ENCODE data around the gene CIZ1.

Gene CIZ1

DNA sequence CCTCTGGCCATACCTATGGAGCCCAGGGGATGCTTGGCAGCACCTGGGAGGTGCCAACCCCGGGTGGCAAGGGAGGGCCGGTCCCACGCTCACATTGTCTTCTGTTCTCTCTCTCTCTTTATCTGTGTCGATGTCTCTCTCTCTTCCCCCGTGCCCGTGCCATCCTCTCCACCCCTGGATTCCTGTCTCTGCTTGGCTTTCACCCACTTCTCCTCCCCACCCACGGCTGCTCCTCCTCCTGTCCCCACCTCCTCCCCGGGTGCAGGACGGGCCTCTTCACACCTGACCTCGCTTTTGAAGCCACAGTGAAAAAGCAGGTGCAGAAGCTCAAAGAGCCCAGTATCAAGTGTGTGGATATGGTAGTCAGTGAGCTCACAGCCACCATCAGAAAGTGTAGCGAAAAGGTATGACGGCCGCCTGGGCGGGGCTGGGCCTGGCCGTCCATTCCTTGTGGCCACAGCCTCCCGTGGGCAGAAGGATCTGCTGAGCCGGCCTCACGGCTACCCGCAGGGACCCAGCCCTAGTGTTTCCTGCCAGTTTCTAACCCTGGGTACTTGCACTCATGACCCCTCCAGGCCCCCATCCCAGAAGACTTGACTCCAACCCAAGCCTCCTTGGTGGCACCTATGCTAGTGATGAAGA is 34.5 kb upstream of the CIZ1 start:
- no peak overlapping the region for H3K27ac ChIP-seq
- TF ChIP-seq, protein P1, sequence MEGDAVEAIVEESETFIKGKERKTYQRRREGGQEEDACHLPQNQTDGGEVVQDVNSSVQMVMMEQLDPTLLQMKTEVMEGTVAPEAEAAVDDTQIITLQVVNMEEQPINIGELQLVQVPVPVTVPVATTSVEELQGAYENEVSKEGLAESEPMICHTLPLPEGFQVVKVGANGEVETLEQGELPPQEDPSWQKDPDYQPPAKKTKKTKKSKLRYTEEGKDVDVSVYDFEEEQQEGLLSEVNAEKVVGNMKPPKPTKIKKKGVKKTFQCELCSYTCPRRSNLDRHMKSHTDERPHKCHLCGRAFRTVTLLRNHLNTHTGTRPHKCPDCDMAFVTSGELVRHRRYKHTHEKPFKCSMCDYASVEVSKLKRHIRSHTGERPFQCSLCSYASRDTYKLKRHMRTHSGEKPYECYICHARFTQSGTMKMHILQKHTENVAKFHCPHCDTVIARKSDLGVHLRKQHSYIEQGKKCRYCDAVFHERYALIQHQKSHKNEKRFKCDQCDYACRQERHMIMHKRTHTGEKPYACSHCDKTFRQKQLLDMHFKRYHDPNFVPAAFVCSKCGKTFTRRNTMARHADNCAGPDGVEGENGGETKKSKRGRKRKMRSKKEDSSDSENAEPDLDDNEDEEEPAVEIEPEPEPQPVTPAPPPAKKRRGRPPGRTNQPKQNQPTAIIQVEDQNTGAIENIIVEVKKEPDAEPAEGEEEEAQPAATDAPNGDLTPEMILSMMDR (IDR thresholded peaks at IDR 0.05) = no peak
- no peak for TF ChIP-seq ZFX (IDR thresholded peaks at IDR 0.05; ENCODE audit: borderline replicate concordance)

- TF ChIP-seq, protein P1 (IDR thresholded peaks at IDR 0.05) = no peak
- no peak for TF ChIP-seq ZFX (IDR thresholded peaks at IDR 0.05; ENCODE audit: borderline replicate concordance)
- no peak overlapping the region for H3K27ac ChIP-seq
These were observed 33.5 kb upstream of the CIZ1 start for GRCh38 chr9:128224877-128225276.

DNA sequence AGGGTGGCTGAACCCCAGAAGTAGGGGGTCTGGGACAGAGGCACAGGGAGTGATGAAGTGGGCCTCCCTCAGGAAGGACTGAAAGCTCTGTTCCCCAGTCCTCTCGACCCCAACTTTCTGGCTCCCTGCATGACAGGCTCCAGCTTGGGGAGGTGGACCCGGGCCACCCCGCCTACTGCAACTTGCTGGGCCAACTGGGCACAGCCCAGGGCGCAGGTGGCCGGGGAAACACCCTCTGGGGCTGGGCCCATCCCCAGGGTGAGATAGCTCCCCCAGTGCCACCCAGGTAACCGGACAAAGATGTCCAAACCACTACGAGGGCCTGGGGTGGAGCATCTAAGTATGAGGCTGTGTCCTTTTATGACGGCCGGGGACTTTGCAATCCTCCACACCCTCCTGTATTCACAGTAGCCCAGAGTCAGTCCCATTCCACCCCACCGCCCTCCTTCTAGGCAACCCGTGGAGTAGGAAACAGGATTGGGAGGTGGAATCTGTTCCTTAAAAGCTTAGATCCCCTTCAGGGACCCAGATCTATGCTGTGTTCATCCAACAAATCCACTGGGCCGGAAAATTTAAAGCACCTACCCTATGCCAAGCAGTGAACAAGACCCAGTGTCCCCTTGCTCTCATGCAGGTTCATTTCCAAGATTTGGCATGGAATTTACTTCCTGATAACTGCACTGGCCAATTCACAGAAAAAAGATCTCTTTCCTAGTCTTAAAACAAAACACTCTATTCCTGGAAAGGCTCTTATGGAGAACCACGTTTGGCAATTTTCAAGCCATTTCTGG is 31.7 kb upstream of the CIZ1 start:
- TF ChIP-seq ZFX (IDR thresholded peaks at IDR 0.05; ENCODE audit: borderline replicate concordance) = no peak
- TF ChIP-seq, protein P1 (IDR thresholded peaks at IDR 0.05) = no peak
- no peak overlapping the region for H3K27ac ChIP-seq

DNA sequence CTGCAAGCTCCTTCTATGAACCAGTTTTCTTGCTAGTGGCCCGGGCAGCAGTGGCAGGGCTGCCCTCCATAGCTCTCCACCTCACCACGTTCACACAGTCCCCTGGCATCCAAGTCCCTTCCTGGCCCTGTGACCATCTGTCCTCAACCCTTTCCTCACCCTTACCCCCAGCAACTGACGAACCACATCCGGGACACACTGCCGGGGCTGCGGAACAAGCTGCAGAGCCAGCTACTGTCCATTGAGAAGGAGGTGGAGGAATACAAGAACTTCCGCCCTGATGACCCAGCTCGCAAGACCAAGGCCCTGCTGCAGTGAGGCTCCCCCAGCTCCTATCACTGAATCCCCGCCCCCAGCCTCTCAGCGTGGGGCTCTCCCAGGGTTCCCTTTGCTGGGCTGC is 30.7 kb upstream of the CIZ1 start:
- no peak overlapping the region for H3K27ac ChIP-seq
- no peak for TF ChIP-seq ZFX (IDR thresholded peaks at IDR 0.05; ENCODE audit: borderline replicate concordance)
- TF ChIP-seq, protein P1 (IDR thresholded peaks at IDR 0.05) = no peak

GRCh38 chr9:128219831-128220230 is 28.5 kb upstream of the CIZ1 start:
- no peak for TF ChIP-seq ZFX (IDR thresholded peaks at IDR 0.05; ENCODE audit: borderline replicate concordance)
- TF ChIP-seq, protein P1 (IDR thresholded peaks at IDR 0.05) = no peak
- no peak overlapping the region for H3K27ac ChIP-seq

DNA sequence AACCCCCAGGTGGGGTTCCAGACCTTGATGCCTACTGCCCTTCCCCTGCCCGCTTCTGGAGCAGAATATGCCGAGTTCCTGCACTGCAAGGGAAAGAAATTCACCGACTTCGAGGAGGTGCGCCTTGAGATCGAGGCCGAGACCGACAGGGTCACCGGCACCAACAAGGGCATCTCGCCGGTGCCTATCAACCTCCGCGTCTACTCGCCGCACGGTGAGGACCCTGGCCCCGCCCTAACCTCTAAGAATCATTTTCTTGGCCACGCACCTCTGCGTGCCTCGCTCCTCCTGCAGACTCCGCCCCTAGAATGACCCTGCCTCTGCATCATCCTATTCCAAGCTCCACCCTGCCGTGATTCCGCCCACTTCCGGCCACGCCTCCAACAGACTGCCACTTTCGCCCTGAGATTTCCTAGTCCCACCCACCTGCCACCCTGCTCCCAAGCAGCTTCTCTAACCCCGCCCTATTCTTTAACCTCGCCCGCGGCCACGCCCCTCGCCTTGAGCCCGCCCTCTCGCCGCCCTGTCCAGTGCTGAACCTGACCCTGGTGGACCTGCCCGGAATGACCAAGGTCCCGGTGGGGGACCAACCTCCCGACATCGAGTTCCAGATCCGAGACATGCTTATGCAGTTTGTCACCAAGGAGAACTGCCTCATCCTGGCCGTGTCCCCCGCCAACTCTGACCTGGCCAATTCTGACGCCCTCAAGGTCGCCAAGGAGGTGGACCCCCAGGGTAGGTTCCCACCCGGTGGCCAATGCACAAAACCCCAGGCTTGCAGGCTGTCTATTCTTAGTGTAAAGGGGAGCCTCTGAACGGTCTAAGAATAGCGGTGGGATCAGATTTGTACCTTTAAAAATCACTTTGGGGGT is 27.4 kb upstream of the CIZ1 start:
- no peak for TF ChIP-seq ZFX (IDR thresholded peaks at IDR 0.05; ENCODE audit: borderline replicate concordance)
- TF ChIP-seq, protein P1 (IDR thresholded peaks at IDR 0.05) = no peak

More for the DNA sequence above, 27.4 kb upstream of the CIZ1 start:
- H3K27ac ChIP-seq = peak overlapping the region; percentile 26; the same call in 1 of the 2 replicates

Measured in 22Rv1 (cell line).